GM18507 (cell line): ENCODE results near the gene CRYBG1.

Experiments
- DNase-seq: peaks from one replicate; pipeline ENCODE4 v3.0.0; 2011; ENCODE audit warnings: low read depth; ENCODE audit not compliant: insufficient read length; ENCODE audit errors: extremely low spot score
- FAIRE-seq: peaks from 2 replicates; lab custom pipeline; 2011; peaks lifted over from hg19 to GRCh38; lab: Jason Lieb, UNC

Gene CRYBG1

DNA sequence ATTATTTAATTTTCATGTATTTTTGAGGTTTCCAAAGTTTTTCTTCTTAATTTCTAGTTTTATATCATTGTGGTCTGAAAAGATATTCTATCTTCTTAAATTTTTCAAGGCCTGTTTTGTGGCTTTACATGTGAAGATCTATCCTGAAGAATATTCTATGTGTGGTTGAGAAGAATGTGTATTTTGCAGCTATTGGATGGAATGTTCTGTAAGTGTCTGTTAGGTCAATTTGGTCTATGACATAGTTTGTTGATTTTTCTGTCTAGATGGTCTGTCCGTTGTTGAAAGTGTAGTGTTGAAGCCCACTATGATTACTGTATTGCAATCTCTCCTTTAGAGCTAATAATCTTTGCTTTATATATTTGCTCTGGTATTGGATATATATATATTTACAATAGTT lies 125.7 kb downstream of the CRYBG1 start:
- FAIRE-seq, result no peak
- DNase-seq, result no peak

DNA sequence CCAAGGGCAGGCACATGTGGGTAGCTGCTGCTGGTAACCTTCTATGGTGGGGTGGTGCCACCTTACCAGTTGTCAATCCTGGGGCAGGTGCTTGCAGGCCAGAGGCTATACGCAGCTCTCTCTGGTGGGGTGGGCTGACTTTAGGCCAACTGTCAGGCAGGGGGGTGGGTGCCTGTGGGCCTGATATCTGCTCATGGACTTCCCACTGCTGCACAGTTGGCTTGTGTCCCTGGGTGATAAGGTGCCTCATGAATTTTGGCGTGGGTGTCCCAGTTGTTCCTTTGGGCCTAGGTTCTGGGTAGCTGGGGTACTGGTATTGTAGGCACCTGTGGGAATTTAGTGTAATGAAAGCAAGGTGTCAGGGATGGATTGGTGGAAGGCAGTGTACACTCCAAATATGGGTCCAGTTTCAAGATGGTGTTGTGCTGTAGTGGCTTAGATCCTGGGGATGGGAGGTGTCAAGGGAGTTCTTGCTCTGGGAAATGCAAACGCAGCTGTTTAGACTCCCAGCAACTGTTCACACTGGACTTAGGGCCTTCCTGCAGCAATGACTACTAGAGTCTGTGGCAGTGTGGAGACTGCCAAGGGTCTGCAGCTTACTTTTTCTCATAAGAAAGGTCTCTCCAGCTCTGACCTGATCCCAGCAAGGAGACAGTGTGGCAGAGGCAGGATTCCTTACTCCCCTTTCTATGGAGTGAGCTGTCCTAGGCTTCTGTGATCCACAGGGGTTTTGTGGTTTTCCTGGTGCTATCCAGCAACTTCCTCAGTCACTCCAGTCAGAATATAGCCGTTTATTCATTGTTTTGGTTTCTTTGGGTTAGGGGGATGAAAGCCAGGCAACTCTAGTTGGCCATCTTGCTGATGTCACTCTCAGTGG lies 128.2 kb downstream of the CRYBG1 start:
- DNase-seq (no peak), FAIRE-seq (no peak)

DNA sequence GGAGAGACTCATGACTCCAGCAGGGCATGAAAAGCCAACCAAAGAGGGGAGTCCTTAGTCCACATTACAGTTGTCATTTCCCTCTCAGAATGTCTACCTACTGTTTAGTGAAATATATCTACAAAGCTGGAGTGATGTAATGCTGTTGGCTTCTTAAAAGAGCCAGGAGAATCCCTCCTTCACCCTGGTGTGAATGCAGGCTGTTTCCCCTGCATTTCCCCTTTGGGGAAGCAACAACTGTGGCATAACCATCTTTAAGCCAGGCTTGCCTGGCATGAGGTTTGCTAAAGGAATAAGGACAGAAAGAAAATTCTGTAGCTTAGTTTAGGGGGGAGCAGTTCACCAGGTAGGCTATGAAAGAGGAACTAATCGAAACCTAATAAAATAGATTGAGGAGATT lies 129.5 kb downstream of the CRYBG1 start:
- no peak for FAIRE-seq
- no peak for DNase-seq

DNA sequence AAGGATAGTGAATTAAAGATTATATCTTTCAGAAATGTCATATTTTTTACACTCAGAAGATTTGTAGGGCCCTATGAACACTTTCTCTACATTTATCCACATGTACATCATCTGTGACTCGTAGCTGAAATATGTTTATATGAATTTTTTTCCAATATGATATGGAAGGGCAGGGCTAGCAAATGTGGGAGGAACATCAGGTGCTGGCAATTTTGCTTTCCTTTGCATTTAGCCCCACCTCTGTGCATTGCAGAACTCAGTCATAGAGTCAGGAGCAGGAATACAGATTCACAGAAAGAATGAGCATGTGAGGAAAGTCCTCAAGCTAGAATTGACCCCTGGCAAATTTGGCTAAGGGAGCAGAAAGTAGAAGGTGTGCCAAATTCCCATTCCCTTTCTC lies 129.9 kb downstream of the CRYBG1 start:
- FAIRE-seq, result no peak
- DNase-seq, result no peak

DNA sequence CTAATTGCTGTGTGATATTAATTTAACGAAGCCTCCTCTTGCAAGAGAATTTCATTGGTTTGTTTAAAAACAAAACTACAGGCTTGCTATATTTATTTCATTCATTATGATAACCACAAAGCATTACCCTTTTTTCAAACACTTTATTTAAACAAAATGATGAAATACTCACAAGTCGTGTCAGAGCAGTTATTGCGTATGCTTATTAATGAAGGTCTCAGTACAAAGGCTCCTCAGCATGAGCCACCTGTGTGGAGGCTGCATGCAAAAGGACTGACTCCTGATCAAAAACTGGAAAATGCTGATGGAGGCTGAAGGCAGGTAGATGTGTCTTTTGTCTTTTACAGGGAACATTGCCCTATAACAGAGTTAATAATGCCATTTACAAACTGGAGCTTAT lies 130.5 kb downstream of the CRYBG1 start:
- DNase-seq (no peak), FAIRE-seq (no peak)

DNA sequence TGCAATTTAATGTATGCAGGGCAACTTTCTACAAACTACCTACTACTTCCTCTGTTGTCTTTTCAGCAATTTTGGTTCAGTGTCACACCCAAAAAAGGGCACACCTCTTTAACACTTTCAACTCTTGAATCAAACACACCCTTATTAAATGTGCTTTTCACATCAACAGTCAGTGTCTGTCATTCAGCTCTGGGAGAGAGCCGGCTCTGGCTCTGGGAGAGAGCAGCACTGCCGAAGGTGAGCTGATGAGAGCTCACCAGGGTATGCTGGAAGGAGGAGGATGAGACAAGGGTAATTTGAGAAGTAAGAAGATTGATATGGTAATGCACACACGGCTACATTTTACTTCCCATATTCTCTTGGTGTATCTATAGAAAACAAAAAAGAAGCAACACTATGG lies 134.5 kb downstream of the CRYBG1 start:
- FAIRE-seq, result no peak
- no peak for DNase-seq

DNA sequence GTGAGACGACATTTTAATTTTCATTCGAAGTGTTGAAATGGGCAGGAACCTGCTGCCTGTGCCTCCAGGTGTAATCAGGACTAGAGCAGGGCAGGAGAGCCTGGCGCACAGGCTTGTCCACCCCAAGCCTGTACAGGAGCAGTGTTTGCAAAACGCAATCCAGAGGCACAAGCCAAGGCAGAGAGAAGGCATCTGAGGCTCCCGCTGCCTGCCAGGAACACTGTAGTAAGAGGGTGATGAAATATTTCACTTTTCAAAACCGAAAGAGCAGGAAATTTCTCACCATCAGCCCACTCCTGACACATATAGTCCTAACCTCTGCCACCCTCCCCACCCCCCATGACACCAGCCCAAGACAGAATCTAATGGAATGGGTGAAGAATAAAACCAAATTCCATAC lies 136.3 kb downstream of the CRYBG1 start:
- DNase-seq, result no peak
- FAIRE-seq, result no peak

DNA sequence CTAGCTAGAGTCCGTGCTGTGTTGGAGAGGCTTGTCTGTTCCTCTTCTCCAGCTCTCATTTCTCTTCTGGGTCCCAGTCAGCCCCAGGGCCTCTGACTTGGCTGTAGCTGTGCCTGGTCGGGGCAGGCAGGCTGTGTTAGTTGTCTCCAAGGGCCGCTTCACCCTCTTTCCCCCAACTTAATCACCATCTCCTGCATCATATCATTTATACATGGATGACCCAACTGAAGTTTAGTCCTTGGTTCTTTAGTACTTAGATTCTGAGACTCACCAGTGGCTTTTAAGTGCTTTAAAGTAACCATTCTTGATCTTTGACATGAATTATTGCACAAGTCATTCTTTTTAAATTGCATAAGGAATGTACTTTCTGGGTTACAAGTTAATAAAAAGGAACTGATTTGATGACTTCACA lies 141.4 kb downstream of the CRYBG1 start:
- DNase-seq (no peak), FAIRE-seq (no peak)

DNA sequence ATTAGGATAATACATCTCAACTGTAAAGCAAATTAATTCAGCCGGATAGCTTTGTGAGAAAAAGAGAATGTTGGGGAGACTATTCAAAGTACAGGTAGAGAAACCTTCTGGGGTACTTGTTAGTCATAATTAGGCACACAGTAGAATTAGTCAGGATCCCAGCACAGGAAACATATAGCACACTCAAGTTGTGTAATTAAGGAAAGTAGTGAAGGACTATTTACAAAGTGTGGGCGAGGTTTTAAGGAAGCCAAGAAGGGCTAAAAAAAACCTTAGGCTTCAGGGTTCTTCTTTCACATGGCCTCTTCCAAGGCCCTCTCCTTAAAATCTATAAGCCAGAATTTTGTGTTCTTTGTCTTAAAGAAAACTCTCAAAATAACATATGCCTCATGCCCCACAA lies 142.0 kb downstream of the CRYBG1 start:
- DNase-seq, result no peak
- no peak for FAIRE-seq

DNA sequence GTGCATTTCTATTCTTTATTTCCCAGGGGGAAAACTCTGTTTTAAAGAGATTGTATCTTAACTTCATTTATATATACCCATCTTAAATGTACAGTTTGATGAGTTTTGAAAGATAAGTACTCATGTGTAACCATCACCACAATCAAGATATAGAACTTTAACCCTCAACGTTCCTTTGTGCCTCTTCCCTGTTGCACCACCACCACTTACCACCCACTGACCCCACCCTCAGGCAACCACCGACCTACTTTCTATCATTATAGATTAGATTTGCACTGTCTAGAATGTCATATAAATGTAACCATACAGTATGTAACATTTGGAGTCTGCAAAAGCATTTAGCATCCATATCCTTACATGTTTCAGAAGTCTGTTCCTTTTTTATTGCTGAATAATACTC lies 147.8 kb downstream of the CRYBG1 start:
- DNase-seq (no peak), FAIRE-seq (no peak)

DNA sequence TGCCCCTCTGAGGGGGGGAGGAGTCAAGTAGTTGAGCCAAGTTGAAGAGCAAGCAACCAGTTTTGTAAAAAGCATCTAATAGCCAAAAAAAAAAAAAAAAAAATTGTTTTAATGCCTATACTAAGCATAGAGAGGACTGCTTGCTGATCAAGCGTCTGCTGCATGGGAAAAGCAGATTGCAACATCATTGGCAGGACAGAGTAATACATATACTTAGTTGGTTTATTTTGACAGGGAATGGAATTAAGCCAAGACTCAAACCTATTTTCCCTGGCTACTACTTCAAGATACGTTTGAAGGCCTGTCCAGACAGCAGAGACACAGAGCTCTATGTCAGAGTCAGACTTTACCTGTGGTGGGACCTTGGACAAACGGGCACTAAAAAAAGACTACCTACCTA lies 148.3 kb downstream of the CRYBG1 start:
- no peak for FAIRE-seq
- DNase-seq, result no peak

DNA sequence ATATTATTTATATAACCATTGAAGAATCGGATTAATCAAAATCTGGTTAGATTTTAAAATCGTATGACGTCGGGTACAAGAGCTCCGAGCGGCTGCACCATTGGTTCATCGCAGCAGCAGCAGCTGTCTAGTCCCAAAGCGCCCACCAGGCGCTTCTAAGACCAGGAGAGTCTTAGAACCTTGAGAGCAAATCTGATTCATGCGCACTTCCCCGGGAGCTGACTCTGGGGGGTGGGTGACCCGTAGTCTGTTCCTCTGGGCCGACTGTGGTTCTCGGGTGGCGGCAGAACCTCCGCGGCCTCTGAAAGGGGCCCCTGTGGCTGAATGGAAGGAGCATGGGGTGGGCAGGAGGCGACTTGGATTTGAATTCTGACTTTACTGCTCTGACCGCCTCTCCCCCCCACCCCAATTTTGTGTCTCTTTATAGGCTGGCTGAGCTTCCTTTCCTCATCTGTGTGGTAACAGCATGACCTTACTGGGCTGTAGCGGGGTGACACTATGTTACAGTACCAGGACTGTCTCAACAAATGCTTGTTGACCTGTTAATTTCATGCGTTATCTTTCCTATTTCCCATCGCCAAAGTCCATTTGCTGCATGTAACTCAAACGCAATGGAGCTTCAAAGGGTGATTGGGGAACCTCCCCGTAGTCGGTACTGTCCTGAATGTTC lies 149.0 kb downstream of the CRYBG1 start:
- FAIRE-seq, result no peak
- no peak for DNase-seq

DNA sequence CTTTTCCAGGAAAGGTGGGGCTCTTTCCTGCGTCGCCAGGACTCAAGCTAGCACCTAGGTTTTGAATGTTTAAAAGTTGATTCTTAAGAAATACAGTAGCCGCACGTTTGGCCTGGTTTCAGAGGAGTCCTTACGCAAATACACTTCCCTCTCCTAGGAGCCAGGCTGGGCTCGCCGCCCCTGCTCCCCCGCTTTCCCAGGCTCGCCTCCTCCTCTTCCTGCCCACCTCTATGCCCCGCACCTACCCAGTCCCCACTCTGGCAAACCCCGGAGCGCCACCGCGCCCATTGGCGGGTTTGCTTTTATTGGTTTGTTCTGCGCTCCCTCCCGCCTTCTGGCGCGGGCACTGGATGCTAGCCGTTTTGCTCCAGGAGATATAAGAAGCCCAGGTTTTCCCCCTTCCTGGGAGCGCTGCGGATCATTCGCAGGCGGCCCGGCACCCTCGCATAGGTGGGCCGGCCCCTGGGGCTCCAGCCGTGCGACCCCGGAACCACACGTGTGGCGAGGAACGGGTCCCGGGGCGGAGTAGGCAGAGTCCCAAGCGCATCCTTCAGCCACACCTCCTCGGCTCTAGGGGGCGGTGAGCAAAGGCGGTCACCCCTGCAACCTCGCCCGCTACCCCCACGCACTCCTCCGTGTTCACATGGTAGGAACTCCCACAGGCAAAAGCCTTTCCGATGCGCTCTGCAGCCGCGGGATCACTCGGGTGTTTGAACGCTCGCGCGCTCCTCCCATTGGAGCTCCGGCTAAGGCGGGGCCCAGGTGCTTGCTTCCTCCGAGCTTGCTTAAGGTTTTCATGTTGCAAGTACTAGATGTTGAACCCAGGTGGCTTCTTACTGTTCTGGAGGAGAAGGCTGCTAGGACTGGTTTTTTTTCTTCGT lies 149.8 kb downstream of the CRYBG1 start:
- no peak for DNase-seq
- peak; percentile 76 for FAIRE-seq

DNA sequence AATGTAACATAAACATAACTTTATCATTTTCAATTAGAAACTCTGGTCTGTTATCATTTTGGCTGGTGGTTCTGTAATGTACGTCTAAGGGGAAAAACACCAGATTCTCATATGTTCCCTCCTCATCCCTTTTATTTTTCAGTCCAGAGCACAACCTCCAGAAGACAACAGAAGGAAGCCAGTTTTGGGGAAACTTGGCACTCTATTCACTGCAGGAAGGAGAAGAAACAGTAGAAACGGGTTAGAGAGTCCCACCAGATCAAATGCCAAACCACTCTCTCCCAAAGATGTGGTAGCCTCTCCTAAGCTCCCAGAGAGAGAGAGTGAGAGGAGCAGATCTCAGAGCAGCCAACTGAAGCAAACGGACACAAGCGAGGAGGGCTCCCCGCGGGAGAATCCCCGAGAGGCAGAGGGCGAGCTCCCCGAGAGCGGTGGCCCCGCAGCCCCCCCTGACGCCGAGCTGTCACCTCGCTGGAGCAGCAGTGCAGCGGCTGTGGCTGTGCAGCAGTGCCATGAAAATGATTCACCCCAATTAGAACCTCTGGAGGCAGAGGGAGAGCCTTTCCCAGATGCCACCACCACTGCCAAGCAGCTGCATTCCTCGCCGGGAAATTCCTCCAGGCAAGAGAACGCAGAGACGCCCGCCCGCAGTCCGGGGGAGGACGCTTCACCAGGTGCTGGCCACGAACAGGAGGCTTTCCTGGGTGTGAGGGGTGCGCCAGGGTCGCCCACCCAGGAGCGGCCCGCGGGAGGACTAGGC lies 151.0 kb downstream of the CRYBG1 start:
- FAIRE-seq (peak; percentile 35), DNase-seq (no peak)

DNA sequence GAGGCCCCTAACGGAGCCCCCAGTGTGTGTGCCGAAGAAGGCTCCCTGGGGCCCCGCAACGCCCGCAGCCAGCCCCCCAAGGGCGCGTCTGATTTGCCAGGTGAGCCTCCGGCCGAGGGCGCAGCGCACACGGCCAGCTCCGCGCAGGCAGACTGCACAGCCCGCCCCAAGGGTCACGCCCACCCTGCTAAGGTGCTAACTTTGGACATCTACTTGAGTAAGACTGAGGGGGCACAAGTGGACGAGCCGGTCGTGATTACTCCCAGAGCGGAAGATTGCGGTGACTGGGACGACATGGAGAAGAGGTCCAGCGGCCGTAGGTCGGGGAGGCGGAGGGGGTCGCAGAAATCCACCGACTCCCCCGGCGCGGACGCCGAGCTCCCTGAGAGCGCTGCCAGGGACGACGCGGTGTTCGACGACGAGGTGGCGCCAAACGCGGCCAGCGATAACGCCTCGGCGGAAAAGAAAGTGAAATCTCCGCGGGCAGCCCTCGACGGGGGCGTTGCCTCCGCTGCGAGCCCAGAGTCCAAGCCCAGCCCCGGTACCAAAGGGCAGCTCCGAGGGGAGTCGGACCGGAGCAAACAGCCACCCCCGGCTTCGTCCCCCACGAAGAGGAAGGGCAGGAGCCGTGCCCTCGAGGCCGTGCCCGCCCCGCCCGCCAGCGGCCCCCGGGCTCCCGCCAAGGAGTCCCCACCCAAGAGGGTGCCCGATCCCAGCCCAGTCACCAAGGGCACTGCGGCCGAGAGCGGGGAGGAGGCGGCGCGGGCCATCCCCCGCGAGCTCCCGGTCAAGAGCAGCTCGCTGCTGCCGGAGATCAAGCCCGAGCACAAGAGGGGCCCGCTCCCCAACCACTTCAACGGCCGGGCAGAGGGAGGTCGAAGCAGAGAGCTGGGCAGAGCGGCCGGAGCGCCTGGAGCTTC lies 151.8 kb downstream of the CRYBG1 start:
- peak; percentile 74 for FAIRE-seq
- no peak for DNase-seq

DNA sequence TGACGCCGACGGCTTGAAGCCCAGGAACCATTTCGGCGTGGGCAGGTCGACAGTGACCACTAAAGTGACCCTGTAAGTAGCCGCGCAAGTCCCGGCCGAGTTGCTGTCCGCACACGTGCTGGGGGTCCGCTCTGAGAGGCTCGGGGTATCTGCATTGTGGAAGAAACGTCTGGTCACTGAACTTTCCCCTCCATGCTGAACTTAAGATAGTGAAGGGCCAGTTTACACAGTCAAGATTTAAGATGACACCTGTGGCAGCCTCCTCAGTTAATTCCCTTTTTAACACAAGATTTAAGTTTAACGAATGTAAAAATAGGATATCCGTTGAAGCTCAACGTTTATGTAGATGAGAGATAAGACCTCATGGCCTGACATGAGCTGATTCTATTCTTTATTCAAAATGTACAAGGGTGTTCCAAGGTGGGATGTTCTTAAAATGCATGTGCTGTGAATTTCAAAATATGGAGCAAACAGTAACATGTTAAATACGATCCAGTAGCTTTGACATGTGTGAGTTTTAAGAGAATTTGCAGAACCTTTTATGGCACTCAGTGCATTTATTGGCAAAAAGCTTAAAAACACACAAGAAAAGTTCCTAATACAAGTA lies 152.6 kb downstream of the CRYBG1 start:
- FAIRE-seq (peak; percentile 38), DNase-seq (no peak)

DNA sequence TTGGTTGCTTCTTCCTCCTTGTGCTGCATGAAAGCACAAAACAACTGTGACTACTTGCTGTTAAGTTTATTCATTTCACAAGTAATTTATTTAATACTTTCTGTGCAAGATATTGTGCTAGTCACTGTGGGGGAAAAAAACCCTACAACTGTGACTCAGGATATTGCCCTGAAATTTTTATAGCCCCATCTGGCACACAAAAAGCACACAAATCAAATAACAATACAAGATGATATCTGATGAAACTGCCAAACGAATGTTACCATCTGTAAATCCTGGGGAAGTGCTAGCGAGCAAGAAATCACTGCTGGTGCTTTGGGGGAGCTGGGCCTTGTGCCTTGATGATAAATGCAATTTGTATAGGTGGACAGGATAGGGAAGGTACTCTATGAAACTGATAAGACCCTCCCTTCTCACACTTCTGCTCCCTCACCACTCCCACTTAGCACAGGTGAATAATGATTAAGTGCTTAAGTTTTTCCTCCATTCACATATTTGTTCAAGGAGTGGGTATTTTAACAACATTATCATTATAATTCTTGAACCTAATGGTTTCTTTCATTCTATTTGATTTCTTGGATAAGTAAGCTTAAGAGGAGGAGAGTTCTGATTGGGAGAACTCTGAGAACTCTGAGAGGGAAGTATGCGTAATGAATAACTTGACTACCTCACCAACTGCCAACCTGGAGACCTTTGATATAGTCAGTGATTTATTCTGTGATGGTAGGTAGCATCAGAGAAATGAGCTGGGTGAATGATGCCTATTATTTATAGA lies 153.5 kb downstream of the CRYBG1 start:
- DNase-seq, result no peak
- FAIRE-seq, result peak; percentile 66

DNA sequence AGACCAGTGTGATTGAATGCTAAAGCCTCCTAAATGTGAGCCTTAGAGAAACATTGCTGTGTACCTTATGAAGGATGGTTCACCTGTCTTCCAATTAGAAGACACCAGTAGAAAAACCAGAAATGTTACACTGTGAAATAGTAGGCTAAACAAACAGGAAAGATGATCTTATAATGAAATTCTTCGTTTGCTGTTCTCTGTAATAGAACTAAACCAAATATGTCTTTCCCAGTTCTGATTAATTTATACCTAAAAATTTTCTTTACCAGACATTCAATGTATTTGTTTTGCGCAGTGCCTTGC lies 154.0 kb downstream of the CRYBG1 start:
- FAIRE-seq (peak; percentile 54), DNase-seq (no peak)
